ENCODE measurements around the gene LDLRAD2.

- TF ChIP-seq SPI1 (IDR thresholded peaks at IDR 0.05; ENCODE audit: borderline replicate concordance, low read depth) (no peak), CTCF (IDR thresholded peaks at IDR 0.05; ENCODE audit: insufficient read depth, low read length) (no peak), POLR2AphosphoS5 (IDR thresholded peaks at IDR 0.05; ENCODE audit: low read depth) (no peak), REST (IDR thresholded peaks at IDR 0.05; ENCODE audit: insufficient replicate concordance, low read depth) (no peak), GABPA (IDR thresholded peaks at IDR 0.05; ENCODE audit: low read depth) (no peak)
These were observed 48.8 kb upstream of the LDLRAD2 start for GRCh38 chr1:21763236-21763635.
